Measurements from ENCODE around the gene RBM33. TPM values are rescaled to one million over a fixed set of nuclear protein-coding genes. Genes with fewer than 3 reads are reported as not detected.
A peak's percentile ranks its signal among the peaks of the same experiment; 100 is the strongest.

RBM33 gene
- total and polyA plus RNA-seq, 9 of the 15 experiments (the other 6 are each of a cell fraction or from before 2014, with no cell fraction given) = 4.4 to 80.7 (median 27.3) TPM

DNA sequence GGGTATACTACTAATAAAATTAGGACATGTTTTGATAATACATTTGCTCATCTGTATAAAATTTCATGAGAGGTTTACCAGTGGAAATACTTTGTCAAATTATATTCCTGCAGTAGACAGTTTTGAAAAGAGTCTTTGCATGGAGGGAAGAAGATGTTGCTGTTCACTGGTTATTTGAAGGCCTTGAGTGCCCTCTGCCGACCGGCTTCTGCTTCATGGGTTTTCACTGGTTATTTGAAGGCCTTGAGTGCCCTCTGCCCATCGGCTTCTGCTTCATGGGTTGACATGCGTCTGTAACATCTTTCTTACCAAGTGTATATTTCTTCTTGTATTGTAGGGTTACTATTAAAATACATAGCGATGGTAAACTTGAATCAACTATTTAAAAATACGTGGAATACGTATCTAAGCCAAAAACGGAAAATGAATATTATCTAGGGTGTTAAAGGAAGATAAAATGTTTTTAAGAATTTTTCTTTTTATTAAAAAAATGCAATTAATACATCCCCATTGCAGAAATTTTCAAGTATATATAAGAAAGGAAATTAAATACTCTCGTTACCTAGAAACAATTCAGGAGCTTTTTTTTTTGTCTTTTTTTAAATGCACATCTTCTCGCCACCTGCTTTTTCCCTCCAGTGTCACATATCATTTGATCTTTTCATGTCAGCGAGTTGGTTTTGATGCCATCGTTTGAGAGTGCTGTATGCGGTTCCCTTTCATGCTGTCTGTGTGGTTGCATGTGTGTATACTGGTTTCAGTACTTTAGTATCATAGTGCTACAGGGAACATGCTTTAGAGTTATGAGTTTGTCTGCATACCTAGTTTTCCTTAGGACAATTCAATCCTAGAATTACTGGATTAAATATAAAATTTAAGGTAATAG lies 94.4 kb downstream of the RBM33 start (continued):
- TF ChIP-seq ZNF407 (IDR thresholded peaks at IDR 0.05; ENCODE audit: low read depth) (no peak), ZBTB9 (CRISPR knock-in tag; IDR thresholded peaks at IDR 0.05) (no peak), HMGN3 (IDR thresholded peaks at IDR 0.05; ENCODE audit: borderline replicate concordance, extremely low read depth, insufficient read length, low read depth, low read length) (no peak), CTCF (IDR thresholded peaks at IDR 0.05 in 2 of 3, conservative IDR thresholded peaks at IDR 0.05 in 1 of 3; ENCODE audit: insufficient read depth in 2 of 3, low read depth in 1 of 3, low read length in 3 of 3) (peak; percentile 72 to 87 (median 87)), GABPB2 (CRISPR knock-in tag; conservative IDR thresholded peaks at IDR 0.05) (peak; percentile 86; the same call in 1 of the 2 replicates), ZNF165 (CRISPR knock-in tag; IDR thresholded peaks at IDR 0.05; ENCODE audit: borderline replicate concordance) (no peak), ZNF778 (CRISPR knock-in tag; IDR thresholded peaks at IDR 0.05) (no peak), ZNF589 (CRISPR knock-in tag; IDR thresholded peaks at IDR 0.05; ENCODE audit: low read depth) (no peak), PCBP2 (IDR thresholded peaks at IDR 0.05; ENCODE audit: low read depth, low read length, poor library complexity, severe bottlenecking) (no peak)
- TF ChIP-seq, protein P1, sequence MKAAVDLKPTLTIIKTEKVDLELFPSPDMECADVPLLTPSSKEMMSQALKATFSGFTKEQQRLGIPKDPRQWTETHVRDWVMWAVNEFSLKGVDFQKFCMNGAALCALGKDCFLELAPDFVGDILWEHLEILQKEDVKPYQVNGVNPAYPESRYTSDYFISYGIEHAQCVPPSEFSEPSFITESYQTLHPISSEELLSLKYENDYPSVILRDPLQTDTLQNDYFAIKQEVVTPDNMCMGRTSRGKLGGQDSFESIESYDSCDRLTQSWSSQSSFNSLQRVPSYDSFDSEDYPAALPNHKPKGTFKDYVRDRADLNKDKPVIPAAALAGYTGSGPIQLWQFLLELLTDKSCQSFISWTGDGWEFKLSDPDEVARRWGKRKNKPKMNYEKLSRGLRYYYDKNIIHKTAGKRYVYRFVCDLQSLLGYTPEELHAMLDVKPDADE (conservative IDR thresholded peaks at IDR 0.05; ENCODE audit: control insufficient read depth, low read depth, low read length) = no peak
- TF ChIP-seq, protein P2, sequence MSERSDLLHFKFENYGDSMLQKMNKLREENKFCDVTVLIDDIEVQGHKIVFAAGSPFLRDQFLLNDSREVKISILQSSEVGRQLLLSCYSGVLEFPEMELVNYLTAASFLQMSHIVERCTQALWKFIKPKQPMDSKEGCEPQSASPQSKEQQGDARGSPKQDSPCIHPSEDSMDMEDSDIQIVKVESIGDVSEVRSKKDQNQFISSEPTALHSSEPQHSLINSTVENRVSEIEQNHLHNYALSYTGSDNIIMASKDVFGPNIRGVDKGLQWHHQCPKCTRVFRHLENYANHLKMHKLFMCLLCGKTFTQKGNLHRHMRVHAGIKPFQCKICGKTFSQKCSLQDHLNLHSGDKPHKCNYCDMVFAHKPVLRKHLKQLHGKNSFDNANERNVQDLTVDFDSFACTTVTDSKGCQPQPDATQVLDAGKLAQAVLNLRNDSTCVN (CRISPR knock-in tag; IDR thresholded peaks at IDR 0.05) = no peak

Measured in K562 (cell line).